ENCODE data around the gene PRADC1.
"Not testable (repeated sequence)": the region's sequence is repeated elsewhere in the genome, so short reads cannot be mapped to it uniquely, and the experiment has no call there.

PRADC1 gene

DNA sequence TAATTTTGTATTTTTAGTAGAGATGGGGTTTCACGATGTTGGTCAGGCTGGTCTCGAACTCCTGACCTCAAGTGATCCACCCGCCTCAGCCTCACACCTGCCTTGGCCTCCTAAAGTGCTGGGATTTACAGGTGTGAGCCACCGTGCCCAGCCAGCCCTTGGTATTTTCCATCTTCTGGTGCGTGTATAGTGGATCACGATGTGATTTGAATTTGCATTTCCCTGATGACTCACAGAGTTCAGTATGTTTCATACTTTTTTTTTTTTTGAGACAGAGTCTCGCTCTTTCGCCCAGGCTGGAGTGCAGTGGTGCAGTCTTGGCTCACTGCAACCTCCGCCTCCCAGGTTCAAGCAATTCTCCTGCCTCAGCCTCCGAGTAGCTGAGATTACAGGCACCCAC, 32.8 kb downstream of the PRADC1 start:
- not testable (repeated sequence) for DNase-seq

DNA sequence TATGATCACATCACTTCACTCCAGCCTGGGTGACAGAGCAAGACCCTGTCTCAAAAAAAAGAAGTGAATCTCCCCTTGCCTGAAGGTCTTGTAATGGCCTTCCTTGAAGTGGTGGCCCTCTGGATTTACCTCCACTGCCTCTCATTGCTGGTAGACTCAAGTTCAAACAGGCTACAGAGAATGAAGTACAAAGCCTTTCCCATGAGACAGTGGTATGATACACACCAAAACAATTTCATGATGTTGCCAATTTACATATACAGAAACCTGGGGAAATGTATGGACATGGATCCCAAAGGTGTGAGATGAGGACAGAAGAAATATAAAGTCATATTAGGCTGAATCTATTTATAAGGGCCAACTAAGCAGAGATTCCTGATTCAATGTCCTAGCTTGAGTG, 35.5 kb downstream of the PRADC1 start:
- DNase-seq: no peak

DNA sequence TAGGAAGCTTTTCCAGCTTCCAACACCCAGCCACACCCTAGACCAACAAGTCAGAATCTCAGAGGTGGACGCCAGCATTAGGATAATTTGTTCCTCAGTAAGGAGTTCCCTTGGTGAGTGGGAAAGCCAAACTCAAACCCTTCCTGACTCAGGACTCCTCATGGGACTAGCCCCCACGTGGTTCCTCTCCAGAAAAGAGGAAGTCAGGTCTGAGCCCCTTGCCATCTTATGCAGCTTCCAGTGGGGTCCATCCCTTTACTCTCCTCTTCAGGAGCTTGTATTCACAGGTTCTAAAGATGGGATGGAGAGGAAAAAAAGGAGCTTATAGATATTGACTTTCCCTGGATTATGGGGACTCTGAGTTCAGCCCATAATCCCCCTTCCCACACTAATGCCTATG, 45.5 kb downstream of the PRADC1 start:
- DNase-seq: no peak

DNA sequence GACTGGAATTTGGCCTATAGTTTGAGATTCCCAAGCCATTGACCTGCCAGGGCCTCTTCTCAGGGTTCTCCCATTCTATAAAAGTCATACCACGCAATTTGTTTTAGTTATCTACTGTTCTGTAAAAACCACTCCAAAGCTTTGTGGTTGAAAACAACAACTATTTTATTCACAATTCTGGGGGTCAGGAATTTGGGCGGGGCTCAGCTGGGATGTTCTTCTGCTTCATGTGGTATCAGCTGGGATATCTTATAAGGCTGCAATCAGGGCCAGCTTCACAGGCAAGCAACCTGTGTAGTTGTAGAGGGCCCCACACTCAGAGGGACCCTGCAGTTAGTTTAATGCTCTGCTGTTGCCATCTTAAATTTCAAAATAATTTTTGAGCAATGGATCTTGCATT, 47.1 kb downstream of the PRADC1 start:
- DNase-seq: no peak

Data from right forelimb (tissue), 1 donor.